ENCODE data around the gene C11orf58.
A peak's percentile ranks its signal among the peaks of the same experiment; 100 is the strongest.

C11orf58 gene

DNA sequence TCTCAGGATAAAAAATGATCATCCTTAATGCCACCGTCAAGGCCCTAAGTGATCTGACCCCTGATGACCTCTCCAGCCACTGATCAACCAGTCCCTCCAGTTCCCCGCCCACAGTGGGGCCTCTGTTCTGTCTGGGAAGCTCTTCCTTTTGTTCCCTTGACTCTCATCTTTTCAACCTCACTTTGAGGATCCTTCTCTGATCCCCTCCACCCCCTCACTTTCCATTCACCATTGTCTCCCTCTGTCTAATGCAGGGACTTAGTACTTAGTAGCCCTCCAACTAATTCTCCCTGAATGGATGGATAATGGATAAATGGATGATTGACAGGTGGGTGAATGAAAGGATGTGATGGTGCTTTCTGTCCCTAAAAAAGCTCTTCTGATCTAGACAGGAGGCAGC is 45.6 kb downstream of the C11orf58 start:
- no peak for TF ChIP-seq CTCF (IDR thresholded peaks at IDR 0.05; ENCODE audit: low read length, missing control alignments)
- no peak for DNase-seq (ENCODE audit: low read depth)
- H3K4me3 ChIP-seq (replicated peaks; ENCODE audit: low read depth, low read length): no peak overlapping the region

DNA sequence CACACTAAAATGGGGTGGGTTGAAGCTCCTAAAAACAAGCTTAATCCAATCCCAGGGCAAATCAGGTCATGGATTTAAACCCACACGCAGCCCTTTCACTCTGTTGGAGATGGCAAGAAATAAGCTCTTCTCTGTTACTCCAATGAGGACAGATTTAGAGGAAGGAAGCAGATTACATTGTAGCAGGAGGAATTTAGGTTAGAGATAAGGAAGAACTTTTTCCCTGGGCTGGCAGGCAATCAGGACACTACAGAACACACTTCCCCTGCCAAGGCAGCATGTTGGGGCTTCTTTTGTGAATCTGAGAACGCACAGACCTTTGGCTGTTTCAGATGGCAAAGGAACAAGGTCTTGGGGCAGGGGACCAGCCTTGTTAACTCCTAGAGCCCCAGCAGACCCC is 46.2 kb downstream of the C11orf58 start:
- no peak for TF ChIP-seq CTCF (IDR thresholded peaks at IDR 0.05; ENCODE audit: low read length, missing control alignments)
- DNase-seq (ENCODE audit: low read depth): peak; percentile 27
- no peak overlapping the region for H3K4me3 ChIP-seq (replicated peaks; ENCODE audit: low read depth, low read length)

- H3K4me3 ChIP-seq (replicated peaks; ENCODE audit: low read depth, low read length): no peak overlapping the region
- DNase-seq (ENCODE audit: low read depth): peak; percentile 83
- peak; percentile 96 for TF ChIP-seq CTCF (IDR thresholded peaks at IDR 0.05; ENCODE audit: low read length, missing control alignments)
These were observed 47.2 kb downstream of the C11orf58 start for GRCh38 chr11:16785520-16786128.

- no peak for TF ChIP-seq CTCF (IDR thresholded peaks at IDR 0.05; ENCODE audit: low read length, missing control alignments)
These were observed 47.7 kb downstream of the C11orf58 start for GRCh38 chr11:16786131-16786530.

DNA sequence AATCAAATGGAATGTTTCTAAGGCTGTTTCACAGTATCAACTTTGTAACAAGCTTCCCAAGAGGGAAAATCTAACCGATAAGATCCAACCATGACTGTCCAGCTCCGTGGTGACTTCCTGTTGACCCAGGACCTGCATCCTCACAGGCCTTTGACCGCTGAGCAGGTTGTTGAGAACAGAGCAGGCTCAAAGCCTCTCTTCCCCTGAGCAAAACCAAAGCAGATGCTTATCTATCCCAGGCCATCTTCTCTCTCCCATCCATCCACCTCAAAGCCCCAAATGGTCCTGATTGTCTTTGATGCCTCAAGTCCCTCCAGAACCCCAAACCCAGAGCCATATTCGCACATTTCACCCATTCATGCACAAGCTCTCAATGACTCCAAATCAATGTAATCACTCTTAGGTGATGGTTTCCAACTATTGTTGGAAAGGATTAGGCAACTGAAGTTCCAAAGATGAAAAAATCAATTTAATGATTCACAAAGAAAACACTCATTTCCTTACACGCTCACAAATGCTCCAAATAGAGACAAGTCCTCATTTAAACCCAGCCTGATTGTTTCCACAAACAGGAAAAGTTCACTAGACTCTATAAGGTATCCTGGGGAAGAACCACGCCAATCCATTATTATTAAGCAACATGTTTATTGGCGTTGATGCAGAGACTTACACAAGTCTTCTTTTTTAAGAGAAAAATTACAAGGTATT is 48.7 kb downstream of the C11orf58 start:
- TF ChIP-seq CTCF (IDR thresholded peaks at IDR 0.05; ENCODE audit: low read length, missing control alignments): no peak
- peak; percentile 44 for DNase-seq (ENCODE audit: low read depth)

More at GRCh38 chr11:16786131-16786530, 47.7 kb downstream of the C11orf58 start:
- DNase-seq (ENCODE audit: low read depth): no peak
- no peak overlapping the region for H3K4me3 ChIP-seq (replicated peaks; ENCODE audit: low read depth, low read length)

DNA sequence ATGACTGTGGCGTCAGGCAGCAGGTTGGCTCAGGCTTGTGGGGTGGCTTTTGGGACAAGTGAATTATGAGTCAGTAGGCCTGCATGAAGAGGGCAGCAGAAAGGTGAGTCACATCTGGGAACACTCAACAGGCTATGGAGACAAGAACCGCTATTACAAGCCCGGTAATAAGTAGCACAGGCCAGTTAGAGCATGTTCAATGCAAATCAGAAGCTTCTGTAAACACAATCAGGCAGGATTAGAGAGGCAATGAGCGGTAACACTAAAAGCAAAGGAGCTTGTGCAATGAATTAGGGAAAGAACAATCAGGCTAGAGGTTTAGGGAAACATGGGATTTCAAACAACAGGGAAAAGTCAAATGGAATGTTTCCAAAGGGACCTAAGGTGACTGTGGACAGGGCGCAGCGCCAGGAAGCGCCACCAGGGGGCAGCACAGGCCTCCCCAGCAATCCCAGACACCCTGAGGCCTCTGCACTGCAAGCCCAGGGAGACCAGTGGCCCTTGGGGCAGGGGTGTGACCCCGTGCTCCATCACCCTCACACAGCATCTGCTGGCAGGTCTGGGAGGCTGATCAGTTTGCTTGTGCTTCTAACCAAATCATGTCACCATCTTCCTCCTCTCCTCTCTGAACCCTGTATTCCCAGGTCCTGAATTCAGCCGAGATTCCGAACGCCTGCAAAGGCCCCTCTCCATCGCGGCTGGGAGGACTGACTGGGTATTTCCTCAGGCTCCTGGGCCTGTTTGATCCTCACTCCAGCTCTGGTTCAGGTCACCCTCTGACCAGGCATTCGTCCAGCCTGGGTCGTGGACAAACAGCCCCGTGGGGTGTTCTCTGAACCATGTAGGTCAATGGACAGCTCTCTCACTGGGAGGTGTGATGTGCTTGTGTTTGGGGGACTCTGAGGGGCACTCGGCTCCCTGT is 50.0 kb downstream of the C11orf58 start:
- peak; percentile 81 for DNase-seq (ENCODE audit: low read depth)
- H3K4me3 ChIP-seq (replicated peaks; ENCODE audit: low read depth, low read length): no peak overlapping the region
- peak; percentile 98 for TF ChIP-seq CTCF (IDR thresholded peaks at IDR 0.05; ENCODE audit: low read length, missing control alignments)

More for the DNA sequence above, 48.7 kb downstream of the C11orf58 start:
- H3K4me3 ChIP-seq (replicated peaks; ENCODE audit: low read depth, low read length): no peak overlapping the region

Measured in fibroblast of pulmonary artery (primary cell).